Thoracic aorta (tissue), 2 donors: ENCODE data around the gene NAV3. TPM values are rescaled to one million over a fixed set of nuclear protein-coding genes. Genes with fewer than 3 reads are reported as not detected.

Source experiments
- ATAC-seq: fragments of 150-250 bp; one replicate; pipeline ENCODE4 v1.8.0; 2017; ENCODE audit warnings: low read depth; ENCODE audit not compliant: insufficient number of reproducible peaks, low FRiP score
- DNase-seq: peaks from one replicate; pipeline ENCODE4 v3.0.0-alpha.2; 2020; ENCODE audit warnings: low spot score
- H3K27ac ChIP-seq, 2 donors: fragments of 200-600 bp; sonication (generic); 1 replicate in 1 of 2; 2 replicates in 1 of 2; pipeline ENCODE4 v1.5.1; 2016; ENCODE audit warnings: mild to moderate bottlenecking in 2 of 2, moderate library complexity in 2 of 2
- H3K27me3 ChIP-seq: fragments of 200-600 bp; sonication (generic); replicated peaks from 2 replicates; pipeline ENCODE4 v1.6.0; 2016; ENCODE audit warnings: mild to moderate bottlenecking; ENCODE audit not compliant: insufficient read depth
- H3K36me3 ChIP-seq: fragments of 200-600 bp; sonication (generic); one replicate; pipeline ENCODE4 v1.5.1; 2016
- H3K4me1 ChIP-seq, 2 donors: fragments of 200-600 bp; sonication (generic); 1 replicate in 1 of 2; 2 replicates in 1 of 2; pipeline versions ENCODE4 v1.5.1 to v1.6.0; 2016; ENCODE audit warnings: low read depth in 2 of 2, mild to moderate bottlenecking in 1 of 2; ENCODE audit not compliant: control insufficient read depth in 1 of 2
- H3K4me3 ChIP-seq: fragments of 200-600 bp; sonication (generic); 2 replicates; pipeline ENCODE4 v1.5.1; 2016; ENCODE audit warnings: mild to moderate bottlenecking
- H3K9me3 ChIP-seq: fragments of 200-600 bp; sonication (generic); 2 replicates; pipeline ENCODE4 v1.5.1; 2016
- CTCF ChIP-seq: fragments of 200-600 bp; sonication (generic); IDR thresholded peaks from one replicate; pipeline ENCODE4 v1.5.1; 2019; ENCODE audit warnings: antibody characterized with exemption
- total RNA-seq, 2 donors: library from RNA; depleted of rRNA; stranded (reverse); fragments of >200 nt; gene quantifications; one replicate each; pipeline versions ENCODE4 v1.1.0 to v1.2.3, GENCODE V29; 2016

NAV3 gene
- total RNA-seq, 2 donors from 2014 or later = 9.3 to 11.6 TPM

- Histone ChIP-seq H3K4me1 (no peaks in the 10 kb centered on the region), H3K27ac (no peak overlapping the region), H3K27me3 (no peaks in the 10 kb centered on the region), H3K36me3 (no peaks in the 10 kb centered on the region), H3K4me3 (no peak overlapping the region), H3K9me3 (no peaks in the 10 kb centered on the region)
- no peak for DNase-seq
- ATAC-seq = no peak
- no peak for TF ChIP-seq CTCF
These were observed 126.4 kb downstream of the NAV3 start for GRCh38 chr12:77957062-77957461.

DNA sequence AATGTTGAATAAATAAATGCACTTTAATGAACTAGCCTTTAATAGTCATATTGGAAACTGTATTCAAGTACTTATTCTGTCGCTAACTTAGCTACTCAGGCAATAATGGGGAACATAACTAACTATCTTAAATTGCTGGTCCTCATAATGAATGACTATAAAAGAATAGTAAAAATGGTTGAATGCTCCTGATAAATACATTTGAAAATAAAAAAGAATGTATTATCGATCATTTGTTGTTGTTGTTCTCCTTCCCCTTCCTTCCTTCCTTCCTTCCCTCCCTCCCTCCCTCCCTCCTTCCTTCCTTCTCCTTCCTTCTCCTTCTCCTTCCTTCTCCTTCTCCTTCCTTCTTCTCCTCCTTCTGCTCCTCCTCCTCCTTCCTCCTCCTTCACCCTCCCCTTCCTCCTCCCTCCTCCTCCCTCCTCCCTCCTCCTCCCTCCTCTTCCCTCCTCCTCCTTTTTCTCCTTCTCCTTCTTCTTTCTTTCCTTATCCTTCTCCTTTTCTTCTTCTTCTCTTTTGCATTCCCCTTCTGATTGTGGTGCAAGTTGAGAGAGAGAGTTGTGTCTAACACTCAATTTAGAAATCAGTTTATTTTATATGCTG is 133.0 kb downstream of the NAV3 start:
- no peaks in the 10 kb centered on the region for H3K9me3 ChIP-seq
- DNase-seq (no peak), ATAC-seq (no peak)
- H3K36me3 ChIP-seq = no peaks in the 10 kb centered on the region
- H3K4me3 ChIP-seq = no peak overlapping the region
- no peak for TF ChIP-seq CTCF
- H3K27ac ChIP-seq = no peak overlapping the region
- no peaks in the 10 kb centered on the region for H3K4me1 ChIP-seq
- no peaks in the 10 kb centered on the region for H3K27me3 ChIP-seq

GRCh38 chr12:77965790-77966189 is 135.1 kb downstream of the NAV3 start:
- H3K27ac ChIP-seq = no peak overlapping the region
- no peak for TF ChIP-seq CTCF
- DNase-seq (no peak), ATAC-seq (no peak)
- no peaks in the 10 kb centered on the region for H3K36me3 ChIP-seq
- H3K4me1 ChIP-seq = no peaks in the 10 kb centered on the region
- no peak overlapping the region for H3K4me3 ChIP-seq
- H3K9me3 ChIP-seq = no peaks in the 10 kb centered on the region
- H3K27me3 ChIP-seq = no peaks in the 10 kb centered on the region

DNA sequence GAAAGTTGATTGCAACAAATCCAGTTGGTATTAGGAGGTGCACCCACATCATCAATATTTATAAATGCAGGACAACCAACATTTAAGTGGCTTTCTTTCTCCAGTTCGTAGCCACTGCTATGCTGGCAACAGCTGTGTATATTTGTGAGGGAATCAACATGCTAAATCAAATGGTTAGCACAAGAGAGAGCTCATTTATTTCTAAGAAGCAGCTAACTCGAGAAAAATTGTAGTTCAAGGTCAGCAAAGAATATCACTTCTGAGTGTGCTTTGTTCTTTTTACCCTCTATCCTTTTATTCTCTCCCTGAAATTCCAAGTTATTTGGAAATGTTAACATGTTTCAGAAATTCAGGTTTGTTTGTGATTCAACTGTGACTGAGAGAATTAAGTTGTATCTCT is 137.3 kb downstream of the NAV3 start:
- H3K4me1 ChIP-seq = no peaks in the 10 kb centered on the region
- no peak for TF ChIP-seq CTCF
- no peak overlapping the region for H3K4me3 ChIP-seq

DNA sequence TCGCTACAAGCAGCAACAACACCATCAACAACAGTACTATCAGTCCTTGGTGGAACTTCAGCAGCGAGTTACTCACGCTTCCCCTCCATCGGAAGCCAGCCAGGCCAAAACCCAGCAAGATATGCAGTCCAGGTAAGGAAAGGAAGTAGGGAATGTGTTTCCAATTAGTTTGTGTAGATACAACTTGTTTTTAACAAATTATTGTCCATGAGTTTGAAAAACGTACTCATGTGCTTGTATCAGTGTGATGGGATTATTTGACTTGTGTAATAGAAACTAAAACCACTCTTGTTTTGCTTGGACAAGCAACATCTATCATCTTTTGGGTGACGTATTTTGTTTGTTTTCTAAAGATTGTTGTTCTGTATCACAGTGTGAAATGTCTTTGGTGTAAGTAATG is 137.9 kb downstream of the NAV3 start:
- Histone ChIP-seq H3K4me1 (no peaks in the 10 kb centered on the region), H3K9me3 (no peaks in the 10 kb centered on the region), H3K36me3 (no peaks in the 10 kb centered on the region), H3K4me3 (no peak overlapping the region), H3K27me3 (no peaks in the 10 kb centered on the region), H3K27ac (no peak overlapping the region)
- DNase-seq (no peak), ATAC-seq (no peak)
- no peak for TF ChIP-seq CTCF

More for the DNA sequence above, 137.3 kb downstream of the NAV3 start:
- no peaks in the 10 kb centered on the region for H3K36me3 ChIP-seq
- ATAC-seq = no peak
- H3K27ac ChIP-seq = no peak overlapping the region
- no peaks in the 10 kb centered on the region for H3K27me3 ChIP-seq
- DNase-seq = no peak
- no peaks in the 10 kb centered on the region for H3K9me3 ChIP-seq
